Liver (tissue), 9 donors: Measurements from ENCODE around the gene CHMP3. TPM values are rescaled to one million over a fixed set of nuclear protein-coding genes. Genes with fewer than 3 reads are reported as not detected.

Experiments used
- DNase-seq: peaks from one replicate; pipeline ENCODE4 v3.0.0-alpha.2; 2017; ENCODE audit warnings: low spot score
- H3K27ac ChIP-seq, 2 donors: one replicate each; pipeline ENCODE4 v1.7.0; 2013; ENCODE audit warnings: inconsistent platforms in 2 of 2, low read length in 2 of 2, control low read depth in 1 of 2, low read depth in 1 of 2, mild to moderate bottlenecking in 1 of 2
- H3K27me3 ChIP-seq, 4 donors: one replicate each; pipeline versions ENCODE4 v1.6.1 to v1.7.0; 2013; ENCODE audit warnings: low read length in 3 of 4, inconsistent platforms in 1 of 4, mild to moderate bottlenecking in 1 of 4, moderate library complexity in 1 of 4; ENCODE audit not compliant: control insufficient read depth in 4 of 4, insufficient read depth in 4 of 4
- H3K36me3 ChIP-seq, 4 donors: one replicate each; pipeline versions ENCODE4 v1.6.1 to v1.7.0; 2013; ENCODE audit warnings: low read length in 3 of 4, mild to moderate bottlenecking in 3 of 4, low read depth in 1 of 4, moderate library complexity in 1 of 4; ENCODE audit not compliant: control insufficient read depth in 4 of 4, insufficient read depth in 3 of 4
- H3K4me1 ChIP-seq, 4 donors: one replicate each; pipeline versions ENCODE4 v1.6.1 to v1.7.0; 2013; ENCODE audit warnings: low read length in 3 of 4, mild to moderate bottlenecking in 3 of 4, moderate library complexity in 1 of 4; ENCODE audit not compliant: control insufficient read depth in 4 of 4, insufficient read depth in 4 of 4
- H3K4me3 ChIP-seq, 3 donors: one replicate each; pipeline versions ENCODE4 v1.6.1 to v1.7.0; 2013; ENCODE audit warnings: low read length in 3 of 3, control low read depth in 1 of 3, low read depth in 1 of 3, mild to moderate bottlenecking in 1 of 3
- H3K9ac ChIP-seq, 2 donors: one replicate each; pipeline ENCODE4 v1.7.0; 2013; ENCODE audit warnings: low read length in 2 of 2, mild to moderate bottlenecking in 2 of 2, moderate library complexity in 2 of 2, control low read depth in 1 of 2, low read depth in 1 of 2
- H3K9me3 ChIP-seq, 4 donors: one replicate each; pipeline versions ENCODE4 v1.6.1 to v1.7.0; 2013; ENCODE audit warnings: low read length in 3 of 4; ENCODE audit not compliant: control insufficient read depth in 4 of 4
- ATF3 ChIP-seq: IDR thresholded peaks from 2 replicates; pipeline ENCODE4 v1.6.1; 2016; ENCODE audit warnings: antibody characterized with exemption
- CTCF ChIP-seq: fragments of 150-350 bp; IDR thresholded peaks from 2 replicates; pipeline ENCODE4 v1.5.1; 2017; ENCODE audit warnings: improper control_type of control experiment, low read depth, low read length; ENCODE audit not compliant: missing input control
- FOXA2 ChIP-seq: IDR thresholded peaks from 2 replicates; pipeline ENCODE4 v1.6.1; 2016; ENCODE audit warnings: antibody characterized with exemption
- GABPA ChIP-seq, 2 donors: IDR thresholded peaks in 1 of 2; conservative IDR thresholded peaks in 1 of 2; 2 replicates each; pipeline ENCODE4 v1.6.1; 2016; ENCODE audit warnings: antibody characterized with exemption in 2 of 2, mild to moderate bottlenecking in 1 of 2, moderate library complexity in 1 of 2
- HNF4A ChIP-seq, 2 donors: conservative IDR thresholded peaks; 2 replicates each; pipeline ENCODE4 v1.6.1; 2016; ENCODE audit warnings: antibody characterized with exemption in 2 of 2, mild to moderate bottlenecking in 2 of 2
- HNF4G ChIP-seq: IDR thresholded peaks from 2 replicates; pipeline ENCODE4 v1.6.1; 2016; ENCODE audit warnings: antibody characterized with exemption
- JUND ChIP-seq, 2 donors: IDR thresholded peaks; 2 replicates each; pipeline ENCODE4 v1.6.1; 2016; ENCODE audit warnings: antibody characterized with exemption in 2 of 2
- MAX ChIP-seq: IDR thresholded peaks from 2 replicates; pipeline ENCODE4 v1.6.1; 2016; ENCODE audit warnings: antibody characterized with exemption
- RAD21 ChIP-seq, 2 donors: IDR thresholded peaks; 2 replicates each; pipeline ENCODE4 v1.6.1; 2016; ENCODE audit warnings: antibody characterized with exemption in 2 of 2, mild to moderate bottlenecking in 2 of 2
- REST ChIP-seq: IDR thresholded peaks from 2 replicates; pipeline ENCODE4 v1.6.1; 2016; ENCODE audit warnings: antibody characterized with exemption, mild to moderate bottlenecking
- RXRA ChIP-seq, 2 donors: IDR thresholded peaks; 2 replicates each; pipeline ENCODE4 v1.6.1; 2017 to 2018; ENCODE audit warnings: antibody characterized with exemption in 2 of 2, mild to moderate bottlenecking in 1 of 2
- SP1 ChIP-seq: IDR thresholded peaks from 2 replicates; pipeline ENCODE4 v1.6.1; 2018; ENCODE audit warnings: antibody characterized with exemption, mild to moderate bottlenecking
- TAF1 ChIP-seq: conservative IDR thresholded peaks from 2 replicates; pipeline ENCODE4 v1.6.1; 2016; ENCODE audit warnings: antibody characterized with exemption, mild to moderate bottlenecking
- YY1 ChIP-seq: IDR thresholded peaks from 2 replicates; pipeline ENCODE4 v1.6.1; 2016; ENCODE audit warnings: antibody characterized with exemption, mild to moderate bottlenecking
- ZBTB33 ChIP-seq: IDR thresholded peaks from 2 replicates; pipeline ENCODE4 v1.6.1; 2016; ENCODE audit warnings: antibody characterized with exemption
- whole genome bisulfite sequencing: extraction: QIAGEN DNeasy Blood & Tissue Kit; methylation state at CpG from one replicate; pipeline ENCODE4 v1.1.7; 2013; 5-methylcytosine and 5-hydroxymethylcytosine counted together
- polyA plus RNA-seq, 2 donors: library from polyadenylated mRNA; stranded (reverse) in 1 of 2; unstranded in 1 of 2; fragments of 200-250 nt in 1 of 2; fragments of >200 nt in 1 of 2; fragmentation: Nextera tagmentation in 1 of 2; extraction: Ambion mirVana in 1 of 2; gene quantifications; one replicate each; pipeline versions ENCODE4 v1.2.1 to v1.2.3, GENCODE V29; 2013 to 2015
- total RNA-seq, 2 donors: library from RNA; depleted of rRNA; stranded (reverse); fragments of >200 nt; gene quantifications; one replicate each; pipeline ENCODE4 v1.2.3, GENCODE V29; 2014
- donor health status: healthy.
- donor health status: healthy.
- donor health status: healthy.
- donor health status: healthy.
- donor health status: healthy.

The CHMP3 gene
- total and polyA plus RNA-seq, 4 donors, result 20.6 to 25.1 (median 24.0) TPM

GRCh38 chr2:86566821-86567190 is 3.6 kb upstream of the CHMP3 start:
- H3K9ac ChIP-seq, result no peak overlapping the region
- H3K9me3 ChIP-seq, result no peaks in the 10 kb centered on the region
- H3K27ac ChIP-seq, result no peak overlapping the region
- DNase-seq, result no peak
- H3K4me3 ChIP-seq, result no peak overlapping the region
- H3K36me3 ChIP-seq, result no peaks in the 10 kb centered on the region
- no peaks in the 10 kb centered on the region for H3K27me3 ChIP-seq
- H3K4me1 ChIP-seq, result peaks cover 0 to 10% (median 6%) of the 10 kb centered on the region in 4 donors
- TF ChIP-seq RXRA (IDR thresholded peaks at IDR 0.05) (no peak), HNF4A (conservative IDR thresholded peaks at IDR 0.05) (no peak), MAX (no peak), YY1 (no peak)

- Histone ChIP-seq H3K27ac (no peak overlapping the region), H3K27me3 (no peaks in the 10 kb centered on the region), H3K4me1 (peaks cover 0 to 14% (median 8%) of the 10 kb centered on the region in 4 donors), H3K9me3 (no peaks in the 10 kb centered on the region), H3K4me3 (no peak overlapping the region), H3K36me3 (no peaks in the 10 kb centered on the region), H3K9ac (no peak overlapping the region)
- 80% methylated on average over 6 of the region's 6 CpGs for WGBS
- no peak for TF ChIP-seq FOXA2
- TF ChIP-seq MAX, result no peak
- no peak for TF ChIP-seq ATF3
- no peak for TF ChIP-seq GABPA (IDR thresholded peaks at IDR 0.05 in 1 of 2, conservative IDR thresholded peaks at IDR 0.05 in 1 of 2)
- TF ChIP-seq REST, result no peak
- TF ChIP-seq HNF4G, result no peak
- TF ChIP-seq JUND (IDR thresholded peaks at IDR 0.05), result no peak
- no peak for TF ChIP-seq SP1
- TF ChIP-seq CTCF, result no peak
- no peak for TF ChIP-seq RAD21 (IDR thresholded peaks at IDR 0.05)
- no peak for TF ChIP-seq TAF1
- no peak for TF ChIP-seq HNF4A (conservative IDR thresholded peaks at IDR 0.05)
- TF ChIP-seq ZBTB33, result no peak
- no peak for DNase-seq
These were observed 3.0 kb upstream of the CHMP3 start for GRCh38 chr2:86566158-86566820.
